K562 (cell line): ENCODE results near the gene USP38. TPM values are rescaled to one million over a fixed set of nuclear protein-coding genes. Genes with fewer than 3 reads are reported as not detected.
A peak's percentile ranks its signal among the peaks of the same experiment; 100 is the strongest.

ENCODE experiments used
- ATAC-seq: fragments of 200-7000 bp; cut with Tn5 transposase; 3 replicates; pipeline ENCODE4 v1.9.1; 2020; ENCODE audit warnings: moderate library complexity
- Bru-seq: library from RNA; stranded (reverse); fragments of 400-500 nt; gene quantifications from one replicate; lab custom pipeline; 2021; lab: Mats Ljungman, UMichigan
- BruChase-seq, 2 experiments: library from RNA; stranded (reverse); fragments of 400-500 nt; gene quantifications; one replicate each; lab custom pipeline; 2021; lab: Mats Ljungman, UMichigan
- BruUV-seq: library from RNA; stranded (reverse); fragments of 400-500 nt; replicated peaks from 2 replicates; lab custom pipeline; 2021; lab: Mats Ljungman, UMichigan
- CTCF ChIA-PET: fragments of 300-600 bp; formaldehyde crosslinking; extraction: SDS; loops from one replicate; lab custom pipeline; 2021; ENCODE audit warnings: low intra/inter-chr PET ratio; lab: Yijun Ruan, JAX
- POLR2A ChIA-PET: fragments of 300-600, 350-650 bp; sonication (Branson Sonifier 250); formaldehyde crosslinking; extraction: SDS; loops from one replicate; lab custom pipeline; 2021; ENCODE audit warnings: antibody characterized with exemption, inconsistent platforms; lab: Yijun Ruan, JAX
- DNase-seq, 4 experiments: peaks; one replicate each; pipeline versions ENCODE4 v3.0.0 to v3.0.0-alpha.2; 2011 to 2018; ENCODE audit warnings: low spot score in 3 of 4, mixed read lengths in 3 of 4; ENCODE audit errors: extremely low read depth in 1 of 4
- FAIRE-seq: peaks from 2 replicates; lab custom pipeline; 2011; peaks lifted over from hg19 to GRCh38; lab: Jason Lieb, UNC
- H2AFZ ChIP-seq: 2 replicates; pipeline ENCODE4 v1.6.0; 2011; ENCODE audit warnings: low read depth, low read length, control low read depth, inconsistent platforms
- H3K27ac ChIP-seq: fragments of 200-600 bp; 3 replicates; pipeline ENCODE4 v1.8.0; 2011; ENCODE audit warnings: low read depth, mild to moderate bottlenecking, control low read depth, inconsistent platforms, low read length, moderate library complexity, mixed read lengths; ENCODE audit errors: extremely low read depth
- H3K27me3 ChIP-seq, 2 experiments: fragments of 300-600 bp in 1 of 2; 2 replicates in 1 of 2; 3 replicates in 1 of 2; pipeline versions ENCODE4 v1.6.0 to v1.8.0; 2011; ENCODE audit warnings: inconsistent platforms in 2 of 2, low read length in 2 of 2, mild to moderate bottlenecking in 1 of 2, mixed read lengths in 1 of 2, moderate library complexity in 1 of 2; ENCODE audit not compliant: control insufficient read depth in 2 of 2, insufficient read depth in 2 of 2
- H3K36me3 ChIP-seq: fragments of 300-600 bp; 3 replicates; pipeline ENCODE4 v1.8.0; 2011; ENCODE audit warnings: mild to moderate bottlenecking, low read length, inconsistent platforms; ENCODE audit not compliant: control insufficient read depth, insufficient read depth
- H3K4me1 ChIP-seq, 2 experiments: fragments of 200-600 bp in 1 of 2; replicated peaks in 1 of 2; 2 replicates in 1 of 2; 3 replicates in 1 of 2; pipeline versions ENCODE4 v1.5.1 to v1.8.0; 2011; ENCODE audit warnings: inconsistent platforms in 2 of 2, low read length in 2 of 2, mild to moderate bottlenecking in 1 of 2, mixed read lengths in 1 of 2, moderate library complexity in 1 of 2; ENCODE audit not compliant: control insufficient read depth in 2 of 2, insufficient read depth in 2 of 2
- H3K4me2 ChIP-seq: 2 replicates; pipeline ENCODE4 v1.6.1; 2011; ENCODE audit warnings: low read length, control low read depth, inconsistent platforms, mixed read lengths; ENCODE audit not compliant: insufficient read depth
- H3K4me3 ChIP-seq: fragments of 200-600 bp; sonication (generic), shearing (Covaris generic); 2 replicates; pipeline ENCODE4 v1.5.1; 2016; ENCODE audit warnings: control low read depth, inconsistent platforms
- H3K79me2 ChIP-seq: fragments of 200-600 bp; 3 replicates; pipeline ENCODE4 v1.8.0; 2011; ENCODE audit warnings: low read length, inconsistent platforms; ENCODE audit not compliant: control insufficient read depth, insufficient read depth
- H3K9ac ChIP-seq, 2 experiments: 2 replicates each; pipeline versions ENCODE4 v1.6.0 to v1.6.1; 2011; ENCODE audit warnings: low read depth in 2 of 2, low read length in 2 of 2, control low read depth in 1 of 2, inconsistent platforms in 1 of 2, mild to moderate bottlenecking in 1 of 2, mixed read lengths in 1 of 2; ENCODE audit not compliant: insufficient read depth in 1 of 2
- H3K9me1 ChIP-seq: one replicate; pipeline ENCODE4 v1.6.0; 2011; ENCODE audit warnings: inconsistent platforms, mild to moderate bottlenecking, low read length, moderate library complexity; ENCODE audit not compliant: control insufficient read depth, insufficient read depth
- H3K9me3 ChIP-seq: replicated peaks from 2 replicates; pipeline ENCODE4 v1.5.1; 2011; ENCODE audit warnings: low read depth, low read length, inconsistent platforms; ENCODE audit not compliant: control insufficient read depth, insufficient read depth
- H4K20me1 ChIP-seq: replicated peaks from 2 replicates; pipeline ENCODE4 v1.6.1; 2011; ENCODE audit warnings: low read length, inconsistent platforms, mixed read lengths; ENCODE audit not compliant: control insufficient read depth, insufficient read depth
- DPF2 ChIP-seq: fragments of 450-650 bp; IDR thresholded peaks from 2 replicates; pipeline ENCODE4 v1.6.1; 2016
- GABPB1 ChIP-seq: sonication (generic); formaldehyde crosslinking; IDR thresholded peaks from 2 replicates; pipeline ENCODE4 v1.8.0; 2022; ENCODE audit warnings: mild to moderate bottlenecking, missing genetic modification reagents
- MBD2 ChIP-seq: sonication (generic); IDR thresholded peaks from 2 replicates; pipeline ENCODE4 v1.6.1; 2016; ENCODE audit warnings: low read depth, borderline replicate concordance
- NR2F6 ChIP-seq: fragments of 450-650 bp; formaldehyde crosslinking; IDR thresholded peaks from 2 replicates; pipeline ENCODE4 v1.4.0; 2020; ENCODE audit warnings: mild to moderate bottlenecking
- RCOR1 ChIP-seq, 2 experiments: IDR thresholded peaks; 2 replicates each; pipeline ENCODE4 v1.6.1; 2012; ENCODE audit warnings: low read depth in 2 of 2, low read length in 2 of 2, borderline replicate concordance in 1 of 2, improper control_type of control experiment in 1 of 2
- RNF2 ChIP-seq: sonication (generic); IDR thresholded peaks from 2 replicates; pipeline ENCODE4 v1.6.1; 2016
- SIN3B ChIP-seq: fragments of 450-650 bp; IDR thresholded peaks from 2 replicates; pipeline ENCODE4 v1.6.1; 2017; ENCODE audit warnings: low read depth, mild to moderate bottlenecking, moderate library complexity
- SIX5 ChIP-seq, 2 experiments: IDR thresholded peaks; 2 replicates each; pipeline ENCODE4 v1.6.1; 2011; ENCODE audit warnings: low read length in 2 of 2, borderline replicate concordance in 1 of 2, low read depth in 1 of 2, mild to moderate bottlenecking in 1 of 2, moderate library complexity in 1 of 2; ENCODE audit not compliant: insufficient read depth in 1 of 2
- SMC3 ChIP-seq: conservative IDR thresholded peaks from 2 replicates; pipeline ENCODE4 v1.6.1; 2011; ENCODE audit warnings: low read depth, low read length, improper control_type of control experiment; ENCODE audit not compliant: insufficient read depth
- YBX1 ChIP-seq: fragments of 450-650 bp; IDR thresholded peaks from 2 replicates; pipeline ENCODE4 v1.7.1; 2016; ENCODE audit warnings: mild to moderate bottlenecking
- WGBS: fragments of 100-300 bp; shearing (Covaris generic); methylation state at CpG from one replicate; pipeline ENCODE4 v1.1.6; 2016; ENCODE audit warnings: low coverage, mixed read lengths; ENCODE audit not compliant: insufficient coverage; ENCODE audit errors: missing lambda C conversion rate; 5-methylcytosine and 5-hydroxymethylcytosine counted together
- in situ Hi-C: fragments of 300-500 bp; cut with MboI; formaldehyde crosslinking; loops from 4 replicates; pipeline ENCODE4 v1.15.0; 2018; ENCODE audit warnings: inconsistent platforms, mixed read lengths
- intact Hi-C: fragments of 100-400 bp; cut with micrococcal nuclease; formaldehyde crosslinking; loops from 2 replicates; pipeline ENCODE4 v1.14.2; 2022
- long read RNA-seq, 3 experiments: library from polyadenylated mRNA in 2 of 3; library from RNA in 1 of 3; unstranded in 2 of 3; stranded (forward) in 1 of 3; transcript quantifications; one replicate each; pipeline ENCODE4 v2.0.0, GENCODE V29; 2019 to 2022
- polyA minus RNA-seq, 3 experiments: library from RNA; depleted of rRNA, polyadenylated mRNA; stranded (reverse); fragments of >200 nt; gene quantifications; 2 replicates each; pipeline ENCODE4 v1.2.3, GENCODE V29; 2011
- polyA plus RNA-seq, 8 experiments: library from polyadenylated mRNA; depleted of rRNA in 4 of 8; stranded (reverse) in 5 of 8; unstranded in 3 of 8; fragments of >200 nt; fragmentation: Nextera tagmentation in 2 of 8; fragmentation: Illumina TruSeq in 1 of 8; extraction: Ambion mirVana in 2 of 8; extraction: Trizol in 1 of 8; gene quantifications; 2 replicates each; pipeline versions ENCODE4 v1.2.1 to v1.2.3, GENCODE V29; 2011 to 2014; ENCODE audit warnings: inconsistent platforms in 1 of 8, missing spikeins in 1 of 8
- total RNA-seq, 7 experiments: library from RNA; depleted of rRNA in 6 of 7; stranded (reverse); fragments of >200 nt in 6 of 7; fragmentation: Illumina TruSeq in 2 of 7; extraction: Trizol in 2 of 7; gene quantifications; 2 replicates each; pipeline versions ENCODE4 v1.2.1 to v1.2.3, GENCODE V29; 2011 to 2021; ENCODE audit warnings: low replicate concordance in 1 of 7
- TF ChIP-seq, protein P1 (sequence below): sonication (generic); formaldehyde crosslinking; IDR thresholded peaks from 2 replicates; pipeline ENCODE4 v1.8.0; 2022; ENCODE audit warnings: mild to moderate bottlenecking, missing genetic modification reagents

Gene USP38, protein sequence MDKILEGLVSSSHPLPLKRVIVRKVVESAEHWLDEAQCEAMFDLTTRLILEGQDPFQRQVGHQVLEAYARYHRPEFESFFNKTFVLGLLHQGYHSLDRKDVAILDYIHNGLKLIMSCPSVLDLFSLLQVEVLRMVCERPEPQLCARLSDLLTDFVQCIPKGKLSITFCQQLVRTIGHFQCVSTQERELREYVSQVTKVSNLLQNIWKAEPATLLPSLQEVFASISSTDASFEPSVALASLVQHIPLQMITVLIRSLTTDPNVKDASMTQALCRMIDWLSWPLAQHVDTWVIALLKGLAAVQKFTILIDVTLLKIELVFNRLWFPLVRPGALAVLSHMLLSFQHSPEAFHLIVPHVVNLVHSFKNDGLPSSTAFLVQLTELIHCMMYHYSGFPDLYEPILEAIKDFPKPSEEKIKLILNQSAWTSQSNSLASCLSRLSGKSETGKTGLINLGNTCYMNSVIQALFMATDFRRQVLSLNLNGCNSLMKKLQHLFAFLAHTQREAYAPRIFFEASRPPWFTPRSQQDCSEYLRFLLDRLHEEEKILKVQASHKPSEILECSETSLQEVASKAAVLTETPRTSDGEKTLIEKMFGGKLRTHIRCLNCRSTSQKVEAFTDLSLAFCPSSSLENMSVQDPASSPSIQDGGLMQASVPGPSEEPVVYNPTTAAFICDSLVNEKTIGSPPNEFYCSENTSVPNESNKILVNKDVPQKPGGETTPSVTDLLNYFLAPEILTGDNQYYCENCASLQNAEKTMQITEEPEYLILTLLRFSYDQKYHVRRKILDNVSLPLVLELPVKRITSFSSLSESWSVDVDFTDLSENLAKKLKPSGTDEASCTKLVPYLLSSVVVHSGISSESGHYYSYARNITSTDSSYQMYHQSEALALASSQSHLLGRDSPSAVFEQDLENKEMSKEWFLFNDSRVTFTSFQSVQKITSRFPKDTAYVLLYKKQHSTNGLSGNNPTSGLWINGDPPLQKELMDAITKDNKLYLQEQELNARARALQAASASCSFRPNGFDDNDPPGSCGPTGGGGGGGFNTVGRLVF
- 19.0 and 20.4 TPM in 2 replicates for total RNA-seq (2011; cell fraction: chromatin; rRNA removed; ENCODE audit: low replicate concordance)
- 14.8 and 18.0 TPM in 2 replicates for total RNA-seq (2011; cell fraction: nucleolus; rRNA removed)
- 13.6 and 18.2 TPM in 2 replicates for total RNA-seq (2011; cell fraction: nucleoplasm; rRNA removed)
- total RNA-seq (2014; rRNA removed) (9.1 and 12.6 TPM in 2 replicates), total RNA-seq (2014; rRNA removed; fragmentation: Illumina TruSeq; extraction: Trizol) (19.2 and 20.0 TPM in 2 replicates), total RNA-seq (2015; rRNA removed; fragmentation: Illumina TruSeq; extraction: Trizol) (20.6 and 20.9 TPM in 2 replicates), total RNA-seq (2021) (18.8 and 21.3 TPM in 2 replicates), polyA plus RNA-seq (2011; rRNA removed) (13.1 and 17.8 TPM in 2 replicates), polyA plus RNA-seq (2014; fragmentation: Illumina TruSeq; extraction: Trizol) (10.1 and 11.2 TPM in 2 replicates), polyA plus RNA-seq (2014; fragmentation: Nextera tagmentation; extraction: Ambion mirVana) (1 to 10 TPM; 4.2 to 4.7 TPM), polyA plus RNA-seq (2014; rRNA removed) (6.9 and 8.0 TPM in 2 replicates), polyA minus RNA-seq (2011; rRNA and poly(A)+ RNA removed) (39.0 and 41.8 TPM in 2 replicates), Bru-seq, nascent RNA (percentile 85 among the genes with signal in this experiment), BruChase-seq, experiment 1, labeled RNA remaining after a 2-hour chase (percentile 87 among the genes with signal in this experiment), BruChase-seq, experiment 2, labeled RNA remaining after a 6-hour chase (percentile 88 among the genes with signal in this experiment)
- polyA plus RNA-seq (2011; cell fraction: cytosol; rRNA removed), result 8.0 and 10.4 TPM in 2 replicates
- 5.8 and 6.1 TPM in 2 replicates for polyA plus RNA-seq (2011; cell fraction: nucleus; rRNA removed)
- polyA plus RNA-seq (2012), result 10.1 and 11.3 TPM in 2 replicates
- polyA minus RNA-seq (2011; cell fraction: cytosol; rRNA and poly(A)+ RNA removed), result 18.4 and 23.4 TPM in 2 replicates
- polyA minus RNA-seq (2011; cell fraction: nucleus; rRNA and poly(A)+ RNA removed), result 19.5 and 26.5 TPM in 2 replicates
- long read RNA-seq, experiment 1, full-length matches to known transcripts, result 77 of 98 reads
- long read RNA-seq, experiment 1, partial matches to known transcripts, result 15 of 98 reads
- long read RNA-seq, experiment 1, other reads (novel, unspliced or antisense), result 6 of 98 reads
- long read RNA-seq, experiment 2, full-length matches to known transcripts, result 1 of 18 reads
- long read RNA-seq, experiment 2, partial matches to known transcripts, result 12 of 18 reads
- long read RNA-seq, experiment 2, other reads (novel, unspliced or antisense), result 5 of 18 reads
- long read RNA-seq, experiment 3, full-length matches to known transcripts, result 7 of 10 reads
- long read RNA-seq, experiment 3, partial matches to known transcripts, result 2 of 10 reads
- long read RNA-seq, experiment 3, other reads (novel, unspliced or antisense), result 1 of 10 reads

DNA sequence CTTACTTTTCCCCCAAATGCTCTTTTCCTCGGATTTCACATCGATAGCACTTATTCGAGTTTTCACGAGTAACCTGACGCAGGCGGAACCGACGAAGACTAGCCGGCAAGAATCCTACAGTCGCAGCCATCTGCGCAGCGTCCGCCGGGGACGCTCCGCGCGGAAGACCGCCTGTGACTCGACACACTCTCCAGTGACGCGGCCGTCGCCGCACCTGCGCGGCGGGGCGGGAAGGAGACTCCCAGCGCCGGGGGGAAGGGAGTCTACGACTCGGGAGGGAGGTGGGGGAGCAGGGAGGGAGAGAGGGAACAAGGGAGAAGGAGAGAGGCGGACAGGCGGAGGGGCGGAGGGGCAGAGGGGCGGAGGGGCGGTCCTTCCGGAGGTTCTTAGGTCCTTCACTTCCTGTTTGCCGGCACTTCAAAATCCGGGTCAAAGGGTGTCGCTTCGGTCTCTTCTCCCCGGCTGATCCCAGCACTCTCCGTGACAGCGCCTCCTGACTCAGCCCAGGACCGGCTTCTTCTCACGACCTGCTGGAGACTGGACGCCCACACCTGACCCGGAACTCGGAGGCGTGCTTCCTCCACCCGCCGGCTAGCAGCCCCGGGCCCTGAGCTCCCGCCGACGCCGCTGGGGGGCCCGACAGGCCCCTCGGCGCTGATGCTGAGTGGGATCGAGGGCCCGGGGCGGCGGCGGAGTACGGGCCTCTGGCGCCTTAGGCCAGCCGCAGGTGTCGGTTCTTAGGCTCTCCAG is at the start of gene USP38:
Gene USP38 (plus strand): TSS at position 415 of the 750 bp plus-strand sequence. CDS start 534 bp downstream, outside the sequence.
- ChIA-PET POLR2A (interaction anchor here (0.6 to 1.2 kb wide), 3 partner anchors 17 to 415 kb away, joined by 3 to 4 read pairs (median 3); no protein-coding TSS in a partner anchor), CTCF (no interaction called here)
- H3K9me1 ChIP-seq, result no peaks in the 10 kb centered on the region
- H3K4me1 ChIP-seq, result peaks cover 0 to 8% of the 10 kb centered on the region in 2 experiments; a peak in 3 of 5 replicates
- intact Hi-C loops, result loop anchor here (5.0 kb wide), 2 partner anchors 153 to 953 kb away; partner anchors contain the start of gene GAB1
- H3K9ac ChIP-seq, result peak within 1 kb of the TSS; percentile 88 to 97
- peak; percentile 88 for ATAC-seq
- no peaks in the 10 kb centered on the region for H3K27me3 ChIP-seq
- peaks cover 7% of the 10 kb centered on the region; the same call in 1 of the 2 replicates for H4K20me1 ChIP-seq
- peaks cover 57% of the 10 kb centered on the region for H3K79me2 ChIP-seq
- peaks cover 15% of the 10 kb centered on the region for H3K36me3 ChIP-seq
- peak within 1 kb of the TSS; percentile 92 for H3K27ac ChIP-seq
- no peaks in the 10 kb centered on the region for H3K9me3 ChIP-seq
- H3K4me3 ChIP-seq, result peak within 1 kb of the TSS; percentile 83
- peak within 1 kb of the TSS; percentile 93 for H3K4me2 ChIP-seq
- DNase-seq, result peak; percentile 91 to 96 (median 94)
- under 1% methylated on average over 42 of the region's 71 CpGs for WGBS
- in situ Hi-C loops, result no loop called here
- no TSS peak for BruUV-seq
- FAIRE-seq, result peak; percentile 79
- H2AFZ ChIP-seq, result peak within 1 kb of the TSS; percentile 91
- TF ChIP-seq SIX5 (IDR thresholded peaks at IDR 0.05; ENCODE audit: borderline replicate concordance in 1 of 2, insufficient read depth in 1 of 2, low read depth in 1 of 2, low read length in 2 of 2) (no peak; a peak in 1 of 4 replicates), YBX1 (no peak), SMC3 (no peak), RNF2 (no peak; the same call in 1 of the 2 replicates), RCOR1 (IDR thresholded peaks at IDR 0.05; ENCODE audit: borderline replicate concordance in 1 of 2, low read depth in 2 of 2, low read length in 2 of 2) (peak in 1 of 2 experiments; percentile 36; a peak in 1 of 4 replicates), DPF2 (peak; percentile 30; the same call in 1 of the 2 replicates), MBD2 (peak; percentile 63; the same call in 1 of the 2 replicates), SIN3B (no peak), NR2F6 (no peak), GABPB1 (CRISPR knock-in tag) (peak; percentile 84; the same call in 1 of the 2 replicates)
- TF ChIP-seq, protein P1, sequence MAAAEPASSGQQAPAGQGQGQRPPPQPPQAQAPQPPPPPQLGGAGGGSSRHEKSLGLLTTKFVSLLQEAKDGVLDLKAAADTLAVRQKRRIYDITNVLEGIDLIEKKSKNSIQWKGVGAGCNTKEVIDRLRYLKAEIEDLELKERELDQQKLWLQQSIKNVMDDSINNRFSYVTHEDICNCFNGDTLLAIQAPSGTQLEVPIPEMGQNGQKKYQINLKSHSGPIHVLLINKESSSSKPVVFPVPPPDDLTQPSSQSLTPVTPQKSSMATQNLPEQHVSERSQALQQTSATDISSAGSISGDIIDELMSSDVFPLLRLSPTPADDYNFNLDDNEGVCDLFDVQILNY, result no peak
